IMR-90 (cell line): Measurements from ENCODE around the gene SPTLC2. TPM values are rescaled to one million over a fixed set of nuclear protein-coding genes. Genes with fewer than 3 reads are reported as not detected.

Experiments
- ATAC-seq: fragments of 200-7000 bp; cut with Tn5 transposase; 2 replicates; pipeline ENCODE4 v1.9.1; 2020; ENCODE audit warnings: low read depth, mild to moderate bottlenecking, moderate library complexity
- BruUV-seq: library from RNA; stranded (reverse); fragments of 400-500 nt; replicated peaks from 2 replicates; lab custom pipeline; 2021; lab: Mats Ljungman, UMichigan
- CTCF ChIA-PET: fragments of 300-600 bp; formaldehyde crosslinking; extraction: SDS; loops from one replicate; lab custom pipeline; 2021; ENCODE audit warnings: antibody characterized with exemption; lab: Yijun Ruan, JAX
- POLR2A ChIA-PET: fragments of 300-600 bp; sonication (Branson Sonifier 250); formaldehyde crosslinking; loops from one replicate; lab custom pipeline; 2022; ENCODE audit warnings: antibody characterized with exemption; ENCODE audit not compliant: unreplicated experiment; lab: Charles Lee
- DNase-seq: peaks from one replicate; pipeline ENCODE4 v3.0.0; 2013
- H2AFZ ChIP-seq: replicated peaks from 2 replicates; pipeline ENCODE3; 2013; ENCODE audit warnings: low read length, mild to moderate bottlenecking; ENCODE audit not compliant: poor library complexity
- H2AK5ac ChIP-seq: 2 replicates; pipeline ENCODE4 v1.6.1; 2013; ENCODE audit warnings: low read depth, low read length, inconsistent platforms
- H2AK9ac ChIP-seq: replicated peaks from 2 replicates; pipeline ENCODE3; 2013; ENCODE audit warnings: mild to moderate bottlenecking, low read depth, low read length, moderate library complexity; ENCODE audit not compliant: poor library complexity
- H2BK120ac ChIP-seq: 2 replicates; pipeline ENCODE4 v1.6.1; 2013; ENCODE audit warnings: low read depth, low read length, inconsistent platforms
- H2BK15ac ChIP-seq: 3 replicates; pipeline ENCODE4 v1.6.1; 2013; ENCODE audit warnings: low read depth, low read length, inconsistent platforms
- H2BK20ac ChIP-seq: 2 replicates; pipeline ENCODE4 v1.6.1; 2013; ENCODE audit warnings: low read depth, mild to moderate bottlenecking, inconsistent platforms, low read length, moderate library complexity
- H2BK5ac ChIP-seq: 2 replicates; pipeline ENCODE4 v1.6.1; 2013; ENCODE audit warnings: mild to moderate bottlenecking, low read depth, low read length, inconsistent platforms; ENCODE audit not compliant: poor library complexity, severe bottlenecking
- H3K14ac ChIP-seq: replicated peaks from 2 replicates; pipeline ENCODE4 v1.6.1; 2013; ENCODE audit warnings: low read depth, low read length, inconsistent platforms
- H3K18ac ChIP-seq: 2 replicates; pipeline ENCODE4 v1.6.1; 2013; ENCODE audit warnings: low read depth, low read length, control low read depth
- H3K23ac ChIP-seq: 2 replicates; pipeline ENCODE4 v1.6.1; 2013; ENCODE audit warnings: low read depth, low read length, inconsistent platforms
- H3K27ac ChIP-seq: 2 replicates; pipeline ENCODE4 v1.5.1; 2013; ENCODE audit warnings: mild to moderate bottlenecking, control low read depth, low read length; ENCODE audit not compliant: insufficient read depth
- H3K27me3 ChIP-seq: 2 replicates; pipeline ENCODE4 v1.6.1; 2013; ENCODE audit warnings: low read length; ENCODE audit not compliant: control insufficient read depth, insufficient read depth
- H3K36me3 ChIP-seq: 2 replicates; pipeline ENCODE4 v1.6.1; 2013; ENCODE audit warnings: low read length, mixed read lengths; ENCODE audit not compliant: control insufficient read depth, insufficient read depth
- H3K4ac ChIP-seq: 2 replicates; pipeline ENCODE4 v1.6.1; 2013; ENCODE audit warnings: low read depth, low read length, inconsistent platforms
- H3K4me1 ChIP-seq: 2 replicates; pipeline ENCODE4 v1.6.1; 2013; ENCODE audit warnings: low read length, mixed read lengths; ENCODE audit not compliant: control insufficient read depth, insufficient read depth
- H3K4me2 ChIP-seq: 2 replicates; pipeline ENCODE4 v1.6.1; 2013; ENCODE audit warnings: low read depth, mild to moderate bottlenecking, control low read depth, low read length, moderate library complexity
- H3K4me3 ChIP-seq: 2 replicates; pipeline ENCODE4 v1.5.1; 2013; ENCODE audit warnings: low read depth, mild to moderate bottlenecking, control low read depth, low read length, moderate library complexity; ENCODE audit not compliant: insufficient read depth
- H3K56ac ChIP-seq: 2 replicates; pipeline ENCODE4 v1.6.1; 2013; ENCODE audit warnings: low read length, inconsistent platforms; ENCODE audit not compliant: insufficient read depth; ENCODE audit errors: extremely low read depth
- H3K79me1 ChIP-seq, 2 experiments: 2 replicates each; pipeline ENCODE4 v1.6.1; 2013; ENCODE audit warnings: low read length in 2 of 2, inconsistent platforms in 1 of 2, low read depth in 1 of 2
- H3K9ac ChIP-seq: 2 replicates; pipeline ENCODE4 v1.6.1; 2013; ENCODE audit warnings: low read depth, low read length, control low read depth
- H3K9me1 ChIP-seq: 2 replicates; pipeline ENCODE4 v1.6.1; 2013; ENCODE audit warnings: low read length, inconsistent platforms; ENCODE audit not compliant: insufficient read depth
- H3K9me3 ChIP-seq: 2 replicates; pipeline ENCODE4 v1.6.1; 2013; ENCODE audit warnings: low read length; ENCODE audit not compliant: control insufficient read depth, insufficient read depth
- H4K20me1 ChIP-seq: 2 replicates; pipeline ENCODE4 v1.6.1; 2013; ENCODE audit warnings: low read length, inconsistent platforms; ENCODE audit not compliant: insufficient read depth
- H4K5ac ChIP-seq: 2 replicates; pipeline ENCODE4 v1.6.1; 2013; ENCODE audit warnings: mild to moderate bottlenecking, low read depth, low read length, control low read depth
- H4K8ac ChIP-seq, 2 experiments: 2 replicates each; pipeline ENCODE4 v1.6.1; 2013; ENCODE audit warnings: low read depth in 2 of 2, low read length in 2 of 2, control low read depth in 1 of 2, inconsistent platforms in 1 of 2
- H4K91ac ChIP-seq: 2 replicates; pipeline ENCODE4 v1.6.1; 2013; ENCODE audit warnings: low read depth, low read length, inconsistent platforms; ENCODE audit not compliant: insufficient read depth
- BHLHE40 ChIP-seq: fragments of 150-350 bp; IDR thresholded peaks from 2 replicates; pipeline ENCODE4 v1.6.1; 2016; ENCODE audit warnings: mild to moderate bottlenecking, low read depth, low read length
- CEBPB ChIP-seq: IDR thresholded peaks from 2 replicates; pipeline ENCODE4 v1.6.1; 2012; ENCODE audit warnings: low read depth, low read length, improper control_type of control experiment
- CHD1 ChIP-seq: IDR thresholded peaks from 2 replicates; pipeline ENCODE4 v1.6.1; 2012; ENCODE audit warnings: low read depth, low read length, improper control_type of control experiment
- CTCF ChIP-seq: conservative IDR thresholded peaks from 2 replicates; pipeline ENCODE4 v1.5.1; 2012; ENCODE audit warnings: mild to moderate bottlenecking, low read depth, low read length, improper control_type of control experiment
- ELK1 ChIP-seq: fragments of 150-350 bp; IDR thresholded peaks from 2 replicates; pipeline ENCODE4 v1.6.1; 2016; ENCODE audit warnings: low read depth, mild to moderate bottlenecking, low read length, moderate library complexity, borderline replicate concordance
- FOS ChIP-seq: fragments of 150-350 bp; IDR thresholded peaks from 2 replicates; pipeline ENCODE4 v1.6.1; 2016; ENCODE audit warnings: low read depth, low read length
- MAFK ChIP-seq: IDR thresholded peaks from 2 replicates; pipeline ENCODE4 v1.6.1; 2012; ENCODE audit warnings: low read depth, low read length, improper control_type of control experiment
- MAZ ChIP-seq: IDR thresholded peaks from 2 replicates; pipeline ENCODE4 v1.6.1; 2012; ENCODE audit warnings: low read depth, mild to moderate bottlenecking, low read length, improper control_type of control experiment, moderate library complexity, borderline replicate concordance
- MXI1 ChIP-seq: IDR thresholded peaks from 2 replicates; pipeline ENCODE4 v1.6.1; 2012; ENCODE audit warnings: low read depth, mild to moderate bottlenecking, low read length, moderate library complexity, borderline replicate concordance
- NFE2L2 ChIP-seq: fragments of 150-350 bp; IDR thresholded peaks from 2 replicates; pipeline ENCODE4 v1.6.1; 2016; ENCODE audit warnings: low read depth, mild to moderate bottlenecking, low read length
- POLR2A ChIP-seq: IDR thresholded peaks from 2 replicates; pipeline ENCODE4 v1.6.1; 2012; ENCODE audit warnings: mild to moderate bottlenecking, low read depth, low read length
- RAD21 ChIP-seq: IDR thresholded peaks from 2 replicates; pipeline ENCODE4 v1.6.1; 2012; ENCODE audit warnings: low read length, improper control_type of control experiment
- RCOR1 ChIP-seq: IDR thresholded peaks from 2 replicates; pipeline ENCODE4 v1.6.1; 2012; ENCODE audit warnings: mild to moderate bottlenecking, low read length, improper control_type of control experiment; ENCODE audit not compliant: insufficient replicate concordance
- RFX5 ChIP-seq: IDR thresholded peaks from 2 replicates; pipeline ENCODE4 v1.8.0; 2012; ENCODE audit warnings: low read depth, mild to moderate bottlenecking, low read length, moderate library complexity
- SMC3 ChIP-seq: fragments of 150-350 bp; IDR thresholded peaks from 2 replicates; pipeline ENCODE4 v1.6.1; 2016; ENCODE audit warnings: low read depth, mild to moderate bottlenecking, antibody characterized with exemption, low read length, moderate library complexity
- WGBS, 2 experiments: methylation state at CpG; one replicate each; pipeline versions ENCODE4 v1.1.5 to v1.1.7; 2013; ENCODE audit warnings: missing lambda C conversion rate in 2 of 2; ENCODE audit not compliant: insufficient read length in 1 of 2; ENCODE audit errors: extremely low coverage in 2 of 2; 5-methylcytosine and 5-hydroxymethylcytosine counted together
- dilution Hi-C: fragments of 300-500 bp; cut with HindIII; formaldehyde crosslinking; loops from one replicate; pipeline ENCODE4 v1.14.3; 2018; ENCODE audit warnings: low sequenced_read_pairs; ENCODE audit not compliant: unreplicated experiment
- in situ Hi-C: fragments of 300-500 bp; cut with MboI; formaldehyde crosslinking; loops from 3 replicates; pipeline ENCODE4 v1.14.3; 2019; ENCODE audit warnings: low sequenced_read_pairs, inconsistent platforms, mixed read lengths
- intact Hi-C: fragments of 100-400 bp; cut with micrococcal nuclease; formaldehyde crosslinking; loops from 2 replicates; pipeline ENCODE4 v1.10.0; 2022
- polyA plus RNA-seq, 3 experiments: library from polyadenylated mRNA; depleted of rRNA; stranded (reverse); fragments of >200 nt; gene quantifications; 2 replicates each; pipeline ENCODE4 v1.2.3, GENCODE V29; 2012; ENCODE audit warnings: low replicate concordance in 1 of 3
- total RNA-seq: library from RNA; depleted of rRNA; stranded (reverse); fragments of >200 nt; gene quantifications from 2 replicates; pipeline ENCODE4 v1.2.3, GENCODE V29; 2012
- TF ChIP-seq, protein P1 (sequence below): fragments of 150-350 bp; IDR thresholded peaks from 2 replicates; pipeline ENCODE4 v1.6.1; 2017; ENCODE audit warnings: mild to moderate bottlenecking, antibody characterized with exemption, low read length, low read depth

Gene SPTLC2
- total and polyA plus RNA-seq, 2 of the 4 experiments (the other 2 are of a cell fraction), result 22.6 to 68.3 TPM

- dilution Hi-C loops (no loop called here), in situ Hi-C loops (no loop called here), intact Hi-C loops (no loop called here)
- Histone ChIP-seq H3K9ac (no peak overlapping the region), H4K20me1 (no peaks in the 10 kb centered on the region), H3K27ac (no peak overlapping the region), H2AK5ac (no peak overlapping the region), H3K56ac (no peak overlapping the region), H3K14ac (no peak overlapping the region), H4K8ac (no peak overlapping the region), H3K23ac (no peak overlapping the region), H3K27me3 (no peaks in the 10 kb centered on the region), H2BK15ac (no peak overlapping the region), H3K18ac (no peak overlapping the region), H3K4me3 (no peak overlapping the region), H2BK5ac (no peak overlapping the region), H3K4ac (no peak overlapping the region), H3K9me1 (no peaks in the 10 kb centered on the region), H3K9me3 (no peaks in the 10 kb centered on the region), H4K91ac (no peak overlapping the region), H2AK9ac (no peak overlapping the region), H2BK20ac (no peak overlapping the region), H3K4me1 (no peaks in the 10 kb centered on the region), H3K4me2 (no peak overlapping the region), H2BK120ac (no peak overlapping the region), H4K5ac (no peak overlapping the region), H2AFZ (no peak overlapping the region), H3K79me1 (no peaks in the 10 kb centered on the region), H3K36me3 (no peaks in the 10 kb centered on the region)
- ATAC-seq (no peak), DNase-seq (no peak)
- BruUV-seq, result no TSS peak
- no peak for TF ChIP-seq RCOR1
- no peak for TF ChIP-seq MAFK
- no peak for TF ChIP-seq RAD21
- no peak for TF ChIP-seq RFX5
- TF ChIP-seq CEBPB, result no peak
- no peak for TF ChIP-seq FOS
- TF ChIP-seq SMC3, result no peak
- TF ChIP-seq BHLHE40, result no peak
- TF ChIP-seq CTCF, result no peak
- TF ChIP-seq, protein P1, sequence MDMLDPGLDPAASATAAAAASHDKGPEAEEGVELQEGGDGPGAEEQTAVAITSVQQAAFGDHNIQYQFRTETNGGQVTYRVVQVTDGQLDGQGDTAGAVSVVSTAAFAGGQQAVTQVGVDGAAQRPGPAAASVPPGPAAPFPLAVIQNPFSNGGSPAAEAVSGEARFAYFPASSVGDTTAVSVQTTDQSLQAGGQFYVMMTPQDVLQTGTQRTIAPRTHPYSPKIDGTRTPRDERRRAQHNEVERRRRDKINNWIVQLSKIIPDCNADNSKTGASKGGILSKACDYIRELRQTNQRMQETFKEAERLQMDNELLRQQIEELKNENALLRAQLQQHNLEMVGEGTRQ, result no peak
- TF ChIP-seq ELK1, result no peak
- no peak for TF ChIP-seq POLR2A
- no peak for TF ChIP-seq NFE2L2
- TF ChIP-seq MXI1, result no peak
- no peak for TF ChIP-seq MAZ
- TF ChIP-seq CHD1, result no peak
- CTCF ChIA-PET, result interaction anchor here (0.6 kb wide), 1 partner anchor 467 kb away, joined by 3 read pairs; no protein-coding TSS in a partner anchor
- POLR2A ChIA-PET, result no interaction called here
- WGBS, 2 experiments, result no CpG with 5 or more reads among the region's 2 CpGs
Observed at GRCh38 chr14:77647853-77648252, 31.4 kb upstream of the SPTLC2 start.
